Mucosa of stomach (tissue), 1 donor: Measurements from ENCODE around the gene MAD1L1.

Experiments
- H3K27me3 ChIP-seq: one replicate; pipeline ENCODE4 v1.7.0; 2013; ENCODE audit warnings: mild to moderate bottlenecking, low read length; ENCODE audit not compliant: control insufficient read depth, insufficient read depth
- H3K36me3 ChIP-seq: one replicate; pipeline ENCODE4 v1.7.0; 2013; ENCODE audit warnings: low read length; ENCODE audit not compliant: control insufficient read depth, insufficient read depth
- H3K4me1 ChIP-seq: one replicate; pipeline ENCODE4 v1.7.0; 2013; ENCODE audit warnings: mild to moderate bottlenecking, low read length; ENCODE audit not compliant: control insufficient read depth, insufficient read depth
- H3K4me3 ChIP-seq: one replicate; pipeline ENCODE4 v1.7.0; 2013; ENCODE audit warnings: low read length
- H3K9ac ChIP-seq: one replicate; pipeline ENCODE4 v1.7.0; 2013; ENCODE audit warnings: mild to moderate bottlenecking, low read length, moderate library complexity
- H3K9me3 ChIP-seq: one replicate; pipeline ENCODE4 v1.7.0; 2013; ENCODE audit warnings: mild to moderate bottlenecking, low read length, moderate library complexity; ENCODE audit not compliant: control insufficient read depth
- donor health status: Pancreatic carcinoma.

Gene MAD1L1

DNA sequence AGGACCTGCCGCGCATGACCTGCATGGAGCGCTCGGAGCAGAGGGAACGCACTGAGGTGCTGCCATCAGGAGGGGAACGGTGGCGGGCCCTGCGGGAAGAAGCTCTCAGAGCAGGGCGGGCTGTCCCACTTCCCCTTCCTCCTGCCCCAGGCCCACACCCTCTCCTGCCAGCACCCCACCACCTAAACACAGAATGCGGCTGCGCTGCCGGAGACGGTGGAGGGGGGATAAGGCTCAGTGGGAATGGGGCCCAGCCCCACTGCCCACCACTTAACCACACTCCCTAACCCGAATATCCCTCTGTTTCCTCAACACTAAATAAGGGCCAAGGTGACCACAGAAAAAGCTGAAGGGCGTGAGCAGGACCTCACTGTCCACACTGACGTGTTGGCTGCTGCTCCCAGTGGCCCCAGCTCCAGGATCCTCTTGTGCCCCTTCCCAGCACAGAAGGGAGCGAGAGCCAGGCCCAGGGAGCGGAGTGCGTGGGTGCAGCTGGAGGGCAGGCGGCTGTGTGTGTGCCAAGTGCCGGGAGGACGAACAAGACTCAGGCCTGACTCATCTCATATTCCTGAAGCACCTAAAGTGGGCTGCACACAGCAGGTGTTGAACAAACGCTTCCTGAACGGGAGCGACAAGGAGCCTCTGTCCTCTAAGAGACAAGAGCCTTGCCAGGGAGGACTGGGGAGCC lies 116.8 kb downstream of the MAD1L1 start:
- Histone ChIP-seq H3K4me3 (no peak overlapping the region), H3K9me3 (no peaks in the 10 kb centered on the region), H3K27me3 (no peaks in the 10 kb centered on the region), H3K4me1 (peaks cover 10% of the 10 kb centered on the region), H3K9ac (no peak overlapping the region), H3K36me3 (no peaks in the 10 kb centered on the region)

DNA sequence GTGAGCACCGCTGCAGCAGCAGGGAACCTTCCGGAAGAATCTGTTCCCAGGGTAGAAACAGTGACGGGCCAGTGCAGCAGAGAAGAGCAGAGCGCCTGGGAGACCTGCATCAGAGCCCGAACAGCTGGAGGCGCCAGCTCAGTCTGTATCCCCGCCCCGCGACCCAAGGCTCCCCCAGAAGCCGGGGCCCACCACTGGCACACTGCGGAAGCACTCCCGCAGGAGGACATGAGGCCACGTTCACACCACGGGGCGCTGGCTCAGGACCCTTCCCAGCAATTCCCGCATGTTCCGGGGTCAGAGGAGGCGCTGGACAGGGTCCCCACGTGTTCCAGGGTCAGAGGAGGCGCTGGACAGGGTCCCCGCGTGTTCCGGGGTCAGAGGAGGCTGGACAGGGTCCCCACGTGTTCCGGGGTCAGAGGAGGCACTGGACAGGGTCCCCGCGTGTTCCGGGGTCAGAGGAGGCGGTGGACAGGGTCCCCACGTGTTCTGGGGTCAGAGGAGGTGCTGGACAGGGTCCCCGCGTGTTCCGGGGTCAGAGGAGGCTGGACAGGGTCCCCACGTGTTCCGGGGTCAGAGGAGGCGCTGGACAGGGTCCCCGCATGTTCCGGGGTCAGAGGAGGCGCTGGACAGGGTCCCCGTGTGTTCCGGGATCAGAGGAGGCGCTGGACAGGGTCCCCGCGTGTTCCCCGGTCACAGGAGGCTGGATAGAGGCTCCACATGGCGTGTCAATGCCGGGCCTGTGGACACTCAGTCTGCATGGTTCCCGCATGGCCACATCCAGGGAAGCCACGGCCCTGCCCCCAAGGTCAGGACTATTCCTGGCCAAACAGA lies 117.6 kb downstream of the MAD1L1 start:
- Histone ChIP-seq H3K4me1 (peaks cover 18% of the 10 kb centered on the region), H3K9me3 (no peaks in the 10 kb centered on the region), H3K9ac (no peak overlapping the region)

DNA sequence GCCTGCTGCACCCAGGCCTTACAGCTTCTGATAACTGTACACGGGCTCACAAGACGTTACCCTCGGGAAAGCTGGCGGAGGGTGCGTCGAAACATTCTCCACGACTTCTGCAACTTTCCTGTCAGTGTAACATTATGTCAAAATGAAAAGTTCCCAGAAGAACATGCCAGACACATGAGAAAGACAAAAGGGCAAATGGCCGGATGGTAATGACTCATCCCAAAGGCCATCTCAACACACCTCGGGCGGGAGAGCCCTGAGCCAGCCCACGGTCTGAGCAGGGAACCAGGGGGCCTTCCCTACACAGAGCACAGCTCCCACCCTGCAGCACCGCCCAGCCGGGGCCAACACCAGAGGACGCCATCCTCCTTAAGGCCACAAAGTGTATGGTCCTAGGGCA lies 118.7 kb downstream of the MAD1L1 start:
- Histone ChIP-seq H3K4me3 (no peak overlapping the region), H3K9me3 (no peaks in the 10 kb centered on the region), H3K36me3 (no peaks in the 10 kb centered on the region), H3K9ac (no peak overlapping the region), H3K4me1 (peaks cover 21% of the 10 kb centered on the region), H3K27me3 (no peaks in the 10 kb centered on the region)

More for the DNA sequence above, 117.6 kb downstream of the MAD1L1 start:
- no peaks in the 10 kb centered on the region for H3K36me3 ChIP-seq
- no peaks in the 10 kb centered on the region for H3K27me3 ChIP-seq
- no peak overlapping the region for H3K4me3 ChIP-seq

DNA sequence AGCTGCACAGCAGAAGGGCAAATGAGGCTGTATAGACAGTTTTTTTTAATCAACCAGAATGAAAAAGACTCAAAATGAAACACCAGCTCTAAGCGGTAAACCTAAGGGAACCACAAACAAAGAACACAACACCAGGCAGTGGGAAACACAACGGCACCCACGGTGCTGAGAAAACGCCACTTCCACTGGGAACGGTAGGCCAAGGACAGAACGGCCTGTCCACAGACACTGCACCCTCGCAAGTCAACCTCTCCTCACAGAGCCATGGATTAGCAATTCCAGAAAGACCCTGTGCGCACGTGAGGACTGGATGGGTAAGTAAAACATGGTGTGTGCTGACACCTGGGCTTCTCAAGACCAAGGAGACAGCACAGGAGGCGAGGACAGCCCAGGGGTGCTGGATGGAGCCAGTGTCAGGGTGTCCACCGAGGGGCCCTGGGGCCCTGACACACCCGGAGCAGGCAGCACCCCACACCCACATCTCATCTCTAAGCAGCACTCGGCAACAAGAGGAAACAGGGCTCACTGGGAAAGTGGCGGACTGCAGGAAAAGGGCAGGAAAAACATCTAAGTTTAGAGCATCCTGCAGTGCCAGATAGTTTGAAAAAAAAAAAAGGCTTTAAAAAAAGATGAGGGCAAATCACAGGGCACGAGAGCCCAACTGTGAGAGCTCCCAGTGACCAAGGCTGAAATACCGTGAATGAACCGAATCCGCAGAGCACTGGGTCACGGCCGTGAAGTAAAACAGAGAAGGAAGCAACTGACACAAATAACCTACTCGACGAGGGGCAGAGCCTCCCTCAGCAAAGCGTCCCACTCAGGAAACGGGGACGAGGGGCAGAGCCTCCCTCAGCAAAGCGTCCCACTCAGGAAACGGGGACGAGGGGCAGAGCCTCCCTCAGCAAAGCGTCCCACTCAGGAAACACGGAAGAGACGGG lies 120.2 kb downstream of the MAD1L1 start:
- Histone ChIP-seq H3K36me3 (no peaks in the 10 kb centered on the region), H3K9me3 (no peaks in the 10 kb centered on the region), H3K4me3 (no peak overlapping the region), H3K9ac (no peak overlapping the region), H3K27me3 (no peaks in the 10 kb centered on the region), H3K4me1 (peaks cover 21% of the 10 kb centered on the region)

DNA sequence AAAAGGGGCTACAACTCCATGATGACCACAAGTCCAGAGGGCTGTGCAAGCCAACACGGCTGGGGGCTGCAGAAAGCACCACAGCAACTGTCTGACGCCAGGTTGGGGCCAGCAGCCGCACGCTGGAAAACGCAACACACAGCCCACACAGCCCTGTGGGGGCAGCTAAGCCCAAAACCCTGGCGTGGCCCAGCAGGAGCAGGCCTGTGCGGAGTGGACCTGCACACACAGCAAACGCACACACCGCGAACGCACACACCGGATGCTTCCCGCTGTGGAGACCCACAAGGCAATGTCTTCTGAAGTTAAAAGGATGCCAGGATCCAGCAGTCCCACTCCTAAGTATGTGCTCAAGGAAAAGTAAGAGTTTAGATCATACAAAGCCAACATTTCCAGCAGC lies 121.2 kb downstream of the MAD1L1 start:
- H3K4me3 ChIP-seq, result no peak overlapping the region
- H3K27me3 ChIP-seq, result no peaks in the 10 kb centered on the region
- H3K36me3 ChIP-seq, result no peaks in the 10 kb centered on the region
- H3K9me3 ChIP-seq, result no peaks in the 10 kb centered on the region
- no peak overlapping the region for H3K9ac ChIP-seq
- peaks cover 21% of the 10 kb centered on the region for H3K4me1 ChIP-seq

DNA sequence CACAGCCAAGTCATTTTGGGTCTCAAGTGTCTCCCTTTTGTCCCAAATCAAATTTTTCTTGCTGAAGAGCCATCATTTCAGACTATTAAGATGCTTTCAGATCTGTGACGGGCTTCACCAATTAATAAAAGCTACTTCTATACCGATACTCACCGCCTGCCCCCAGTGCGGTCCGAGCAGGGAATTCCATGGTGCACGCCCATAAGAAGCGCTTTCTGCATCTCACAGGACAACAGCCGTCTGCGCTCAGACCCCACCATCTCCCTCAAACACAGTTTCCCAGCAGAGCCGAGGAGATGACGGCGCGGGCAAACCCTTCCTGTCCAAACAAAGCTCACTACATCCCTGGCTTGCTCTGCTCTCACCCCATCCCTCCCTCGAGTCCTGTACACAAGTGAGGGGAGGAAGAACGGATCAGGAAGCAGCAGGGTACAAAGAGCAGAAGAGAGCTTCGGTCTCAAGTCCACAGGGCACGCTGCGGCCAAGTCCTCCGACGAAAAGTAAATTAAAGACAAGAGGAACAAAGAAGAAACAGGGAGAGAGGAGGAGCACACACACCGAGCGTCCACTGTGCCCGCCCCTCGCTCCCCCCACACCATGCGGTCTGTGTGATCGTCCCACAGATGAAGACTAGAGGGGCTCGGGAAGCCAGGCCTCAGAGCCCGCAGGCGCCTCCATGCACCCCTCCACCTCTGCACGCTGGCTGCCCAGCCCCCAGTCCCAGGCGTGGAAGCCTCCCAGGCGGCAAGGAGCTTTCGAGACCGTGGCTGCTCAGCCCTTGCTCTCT lies 121.9 kb downstream of the MAD1L1 start:
- peak overlapping the region; percentile 38 for H3K9ac ChIP-seq

DNA sequence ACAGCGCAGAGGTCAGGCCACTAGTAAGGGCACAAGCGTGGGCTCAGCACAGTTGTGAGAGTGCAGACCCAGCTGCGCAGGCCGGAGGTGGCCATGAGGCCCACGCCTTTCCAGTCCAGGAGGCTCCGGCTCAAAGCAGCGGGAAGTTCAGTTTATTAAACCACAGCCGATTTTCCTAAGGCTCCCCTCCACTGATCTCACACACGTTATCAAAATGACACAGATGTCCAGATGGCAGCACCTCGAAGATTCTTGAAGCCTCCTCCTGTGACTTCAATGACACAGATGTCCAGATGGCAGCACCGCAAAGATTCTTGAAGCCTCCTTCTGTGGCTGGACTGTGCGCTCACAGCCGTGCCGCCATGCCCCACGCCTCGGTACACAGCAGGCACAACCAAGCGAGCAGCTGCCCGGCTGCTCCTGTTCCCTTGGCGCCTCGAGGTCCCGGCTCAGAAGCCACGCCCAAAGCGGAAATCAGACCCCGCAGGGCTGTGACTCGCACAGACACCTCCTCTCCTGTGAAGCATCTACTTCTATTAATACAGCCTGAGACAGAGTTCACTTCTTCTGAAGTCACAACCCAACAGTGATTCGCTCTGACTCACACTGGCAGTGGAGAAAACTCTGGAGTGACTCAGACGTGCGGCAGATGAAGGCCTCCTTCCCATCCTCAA lies 122.7 kb downstream of the MAD1L1 start:
- Histone ChIP-seq H3K4me3 (no peak overlapping the region), H3K36me3 (no peaks in the 10 kb centered on the region), H3K4me1 (peaks cover 21% of the 10 kb centered on the region), H3K9me3 (no peaks in the 10 kb centered on the region), H3K9ac (no peak overlapping the region), H3K27me3 (no peaks in the 10 kb centered on the region)

More for the DNA sequence above, 121.9 kb downstream of the MAD1L1 start:
- H3K4me3 ChIP-seq, result no peak overlapping the region
- H3K9me3 ChIP-seq, result no peaks in the 10 kb centered on the region
- no peaks in the 10 kb centered on the region for H3K27me3 ChIP-seq
- no peaks in the 10 kb centered on the region for H3K36me3 ChIP-seq
- H3K4me1 ChIP-seq, result peaks cover 21% of the 10 kb centered on the region

DNA sequence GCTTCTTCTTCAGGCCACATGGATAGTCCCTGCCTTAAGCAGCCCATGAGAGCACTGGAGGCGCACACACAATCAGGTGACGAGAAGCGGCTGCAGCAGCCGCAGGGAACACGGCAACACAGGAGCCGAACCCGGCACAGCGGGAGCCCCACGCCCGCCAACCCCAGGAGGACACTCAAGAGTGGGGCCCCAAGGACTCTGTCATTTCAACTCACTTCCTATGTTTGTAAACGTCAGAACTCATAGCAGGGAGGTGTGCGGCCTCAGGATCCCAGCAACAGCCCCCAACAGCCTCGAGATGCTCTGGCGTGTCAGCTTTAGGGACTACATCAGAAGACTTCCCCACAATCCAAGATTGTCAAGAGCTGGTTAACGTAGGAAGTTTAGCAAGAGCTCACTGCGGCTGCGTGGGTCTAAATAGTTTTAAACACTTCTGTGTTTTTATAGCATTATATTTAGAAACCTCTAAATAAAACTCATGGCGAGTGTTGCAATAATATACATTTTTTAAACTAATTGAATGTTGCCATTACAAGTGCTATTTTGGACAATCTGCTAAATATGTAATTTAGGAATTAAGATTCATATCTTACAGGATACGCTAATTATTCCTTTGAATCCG lies 123.4 kb downstream of the MAD1L1 start:
- Histone ChIP-seq H3K9me3 (no peaks in the 10 kb centered on the region), H3K4me1 (peaks cover 21% of the 10 kb centered on the region), H3K4me3 (no peak overlapping the region), H3K36me3 (no peaks in the 10 kb centered on the region), H3K27me3 (no peaks in the 10 kb centered on the region), H3K9ac (no peak overlapping the region)

DNA sequence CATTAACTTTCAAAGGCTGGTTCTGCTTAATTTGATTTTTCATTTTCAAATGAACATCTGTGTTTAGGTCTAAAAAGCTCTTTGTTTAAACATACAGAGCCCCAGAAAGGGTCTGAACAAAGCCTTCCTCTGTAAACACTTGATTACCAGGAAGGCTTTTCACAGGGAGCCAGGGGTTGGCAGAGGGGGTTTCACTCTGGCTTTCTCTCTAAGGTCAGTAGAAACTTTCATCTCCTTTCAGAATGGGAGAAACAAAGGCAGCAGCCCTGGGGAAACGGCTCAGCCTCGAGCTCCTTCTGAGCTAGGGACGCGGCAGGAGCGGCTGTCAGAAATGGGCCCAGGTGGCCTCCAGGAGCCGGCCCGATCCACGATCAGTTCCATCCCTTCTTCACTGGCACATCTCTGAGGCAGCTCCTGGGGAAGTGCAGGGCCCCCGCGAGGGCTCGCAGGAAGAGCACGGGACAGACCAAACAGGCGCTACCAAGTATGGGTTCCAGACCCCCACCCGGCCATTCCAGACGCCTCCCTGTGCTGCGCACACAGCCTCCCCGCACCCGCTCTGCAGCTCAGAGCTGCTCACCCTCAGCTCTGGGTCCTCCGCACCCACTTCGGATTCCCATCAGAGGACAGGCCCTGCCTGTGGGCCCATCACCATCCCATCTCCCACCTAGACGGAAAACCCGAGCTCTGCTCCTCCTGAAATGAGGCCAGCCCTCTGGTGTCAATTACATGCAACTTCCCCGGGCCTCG lies 124.1 kb downstream of the MAD1L1 start:
- H3K9ac ChIP-seq, result no peak overlapping the region
- peaks cover 21% of the 10 kb centered on the region for H3K4me1 ChIP-seq
- H3K36me3 ChIP-seq, result no peaks in the 10 kb centered on the region
- no peaks in the 10 kb centered on the region for H3K27me3 ChIP-seq
- no peak overlapping the region for H3K4me3 ChIP-seq
- H3K9me3 ChIP-seq, result no peaks in the 10 kb centered on the region

DNA sequence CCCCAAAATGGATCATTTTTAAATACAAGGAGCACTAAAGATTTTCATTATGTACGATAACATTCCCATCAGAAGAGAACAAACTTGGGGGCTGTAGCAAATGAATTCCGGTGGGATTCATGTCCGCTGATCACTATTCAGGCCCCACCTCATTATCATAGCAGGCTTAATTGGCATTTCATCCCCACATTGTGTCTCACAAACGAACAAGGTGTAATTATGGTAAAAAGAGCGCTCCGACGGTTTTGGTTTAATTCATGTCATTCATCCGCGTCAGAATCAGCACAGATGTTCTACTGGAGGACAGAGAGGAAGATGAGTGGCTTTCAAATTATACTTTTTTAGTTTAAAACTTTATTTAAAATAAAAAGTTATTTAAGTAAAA lies 124.7 kb downstream of the MAD1L1 start:
- Histone ChIP-seq H3K4me1 (peaks cover 21% of the 10 kb centered on the region), H3K27me3 (no peaks in the 10 kb centered on the region), H3K9ac (no peak overlapping the region), H3K9me3 (no peaks in the 10 kb centered on the region), H3K4me3 (no peak overlapping the region), H3K36me3 (no peaks in the 10 kb centered on the region)
